GM12891 (cell line): ENCODE measurements around the gene KCNH1.

ENCODE experiments used
- PAX5 ChIP-seq: IDR thresholded peaks from 2 replicates; pipeline ENCODE4 v1.6.1; 2011; ENCODE audit warnings: low read length, moderate library complexity, mild to moderate bottlenecking; ENCODE audit not compliant: insufficient read depth, severe bottlenecking
- POLR2A ChIP-seq: IDR thresholded peaks from 2 replicates; pipeline ENCODE4 v1.6.1; 2011; ENCODE audit warnings: low read depth, low read length, control low read depth
- POLR2AphosphoS5 ChIP-seq: IDR thresholded peaks from 2 replicates; pipeline ENCODE4 v1.6.1; 2011; ENCODE audit warnings: low read depth, low read length, control low read depth
- SPI1 ChIP-seq: IDR thresholded peaks from 2 replicates; pipeline ENCODE4 v1.6.1; 2011; ENCODE audit warnings: low read depth, low read length, control low read depth
- TAF1 ChIP-seq: IDR thresholded peaks from 2 replicates; pipeline ENCODE4 v1.6.1; 2011; ENCODE audit warnings: low read depth, low read length, control low read depth

DNA sequence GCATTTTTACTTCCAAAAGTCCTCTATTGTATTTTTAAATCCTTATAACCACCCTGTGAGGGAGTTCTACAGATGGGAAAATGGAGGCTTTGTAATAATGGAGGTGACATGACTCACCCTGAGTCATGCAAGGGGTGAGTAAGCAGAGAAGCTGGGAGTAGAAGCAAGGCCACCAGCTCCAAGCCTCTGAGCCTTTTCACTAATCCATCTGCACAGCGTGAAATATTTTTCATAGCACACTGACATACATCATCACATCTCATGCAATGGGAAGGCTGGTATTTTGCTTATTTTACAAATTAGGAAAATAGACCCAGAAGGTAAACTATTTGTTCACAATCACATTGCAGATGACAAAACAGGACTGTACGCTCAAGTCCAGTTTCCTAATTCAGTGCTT, 96.9 kb downstream of the KCNH1 start:
- TF ChIP-seq POLR2AphosphoS5: no peak
- TF ChIP-seq SPI1: no peak
- no peak for TF ChIP-seq POLR2A
- no peak for TF ChIP-seq TAF1
- TF ChIP-seq PAX5: no peak
